K562 (cell line): ENCODE results near the gene HDAC5. TPM values are rescaled to one million over a fixed set of nuclear protein-coding genes. Genes with fewer than 3 reads are reported as not detected.

Source experiments
- CBX8 ChIP-seq: fragments of 200-600 bp; sonication (generic); IDR thresholded peaks from 2 replicates; pipeline ENCODE4 v1.6.1; 2012; ENCODE audit warnings: borderline replicate concordance, mixed run types, low read depth, mild to moderate bottlenecking, moderate library complexity, mixed read lengths, low read length, control low read depth, inconsistent platforms; ENCODE audit not compliant: poor library complexity, severe bottlenecking; ENCODE audit errors: extremely low read depth
- FOXA1 ChIP-seq: fragments of 450-650 bp; IDR thresholded peaks from 2 replicates; pipeline ENCODE4 v1.6.1; 2016; ENCODE audit warnings: mild to moderate bottlenecking, borderline replicate concordance
- KDM5B ChIP-seq: fragments of 200-600 bp; sonication (generic); IDR thresholded peaks from 2 replicates; pipeline ENCODE4 v1.6.1; 2012; ENCODE audit warnings: low read depth, mild to moderate bottlenecking, moderate library complexity, low read length, control low read depth, inconsistent platforms; ENCODE audit not compliant: insufficient replicate concordance
- KLF16 ChIP-seq: IDR thresholded peaks from 2 replicates; pipeline ENCODE4 v1.6.1; 2016; ENCODE audit warnings: antibody characterized with exemption
- L3MBTL2 ChIP-seq: fragments of 450-650 bp; IDR thresholded peaks from 2 replicates; pipeline ENCODE4 v1.6.1; 2016; ENCODE audit warnings: mild to moderate bottlenecking, moderate library complexity
- MEF2A ChIP-seq: IDR thresholded peaks from 2 replicates; pipeline ENCODE4 v1.6.1; 2011; ENCODE audit warnings: low read depth, mild to moderate bottlenecking, low read length, moderate library complexity; ENCODE audit not compliant: control insufficient read depth
- NFYB ChIP-seq: IDR thresholded peaks from 2 replicates; pipeline ENCODE4 v1.6.1; 2011; ENCODE audit warnings: mild to moderate bottlenecking, moderate library complexity; ENCODE audit not compliant: insufficient read length; ENCODE audit errors: extremely low read depth
- PCBP1 ChIP-seq: fragments of 200-400 bp; formaldehyde crosslinking; IDR thresholded peaks from 2 replicates; pipeline ENCODE4 v1.6.1; 2018; ENCODE audit warnings: mild to moderate bottlenecking, low read depth, low read length; ENCODE audit not compliant: poor library complexity, severe bottlenecking
- PTRF ChIP-seq: fragments of 450-650 bp; IDR thresholded peaks from 2 replicates; pipeline ENCODE4 v1.6.1; 2016; ENCODE audit warnings: mild to moderate bottlenecking, missing genetic modification characterization, missing compliant biosample characterization
- RBFOX2 ChIP-seq: fragments of 200-400 bp; formaldehyde crosslinking; IDR thresholded peaks from 2 replicates; pipeline ENCODE4 v1.6.1; 2017; ENCODE audit warnings: low read depth, mild to moderate bottlenecking, low read length, moderate library complexity
- SMAD4 ChIP-seq: fragments of 250-450 bp; sonication (Bioruptor Pico); conservative IDR thresholded peaks from 2 replicates; pipeline ENCODE4 v1.8.0; 2021; ENCODE audit warnings: inconsistent platforms, mild to moderate bottlenecking, moderate library complexity
- TBL1XR1 ChIP-seq, 2 experiments: IDR thresholded peaks; 2 replicates each; pipeline ENCODE4 v1.6.1; 2012; ENCODE audit warnings: improper control_type of control experiment in 2 of 2, low read length in 2 of 2, mild to moderate bottlenecking in 1 of 2
- TCF3 ChIP-seq: sonication (generic); formaldehyde crosslinking; IDR thresholded peaks from 2 replicates; pipeline ENCODE4 v1.4.0; 2020; ENCODE audit warnings: mild to moderate bottlenecking, missing genetic modification reagents
- XRCC5 ChIP-seq: fragments of 200-400 bp; formaldehyde crosslinking; IDR thresholded peaks from 2 replicates; pipeline ENCODE4 v1.6.1; 2017; ENCODE audit warnings: low read depth, mild to moderate bottlenecking, low read length
- ZNF699 ChIP-seq: fragments of 250-450 bp; sonication (Bioruptor Pico); IDR thresholded peaks from 2 replicates; pipeline ENCODE4 v1.8.0; 2021; ENCODE audit warnings: mild to moderate bottlenecking, moderate library complexity; ENCODE audit not compliant: insufficient replicate concordance
- polyA plus RNA-seq, 8 experiments: library from polyadenylated mRNA; depleted of rRNA in 4 of 8; stranded (reverse) in 5 of 8; unstranded in 3 of 8; fragments of >200 nt; fragmentation: Nextera tagmentation in 2 of 8; fragmentation: Illumina TruSeq in 1 of 8; extraction: Ambion mirVana in 2 of 8; extraction: Trizol in 1 of 8; gene quantifications; 2 replicates each; pipeline versions ENCODE4 v1.2.1 to v1.2.3, GENCODE V29; 2011 to 2014; ENCODE audit warnings: inconsistent platforms in 1 of 8, missing spikeins in 1 of 8
- total RNA-seq, 7 experiments: library from RNA; depleted of rRNA in 6 of 7; stranded (reverse); fragments of >200 nt in 6 of 7; fragmentation: Illumina TruSeq in 2 of 7; extraction: Trizol in 2 of 7; gene quantifications; 2 replicates each; pipeline versions ENCODE4 v1.2.1 to v1.2.3, GENCODE V29; 2011 to 2021; ENCODE audit warnings: low replicate concordance in 1 of 7
- TF ChIP-seq, protein P1 (sequence below), 2 experiments: fragments of 200-800 bp in 1 of 2; sonication (Bioruptor generic) in 1 of 2; sonication (generic) in 1 of 2; formaldehyde crosslinking in 1 of 2; IDR thresholded peaks in 1 of 2; conservative IDR thresholded peaks in 1 of 2; 2 replicates each; pipeline versions ENCODE4 v1.5.0 to v1.6.1; 2016 to 2020; ENCODE audit warnings: missing compliant biosample characterization in 1 of 2, missing genetic modification characterization in 1 of 2, missing genetic modification reagents in 1 of 2
- TF ChIP-seq, protein P2 (sequence below): fragments of 250-450 bp; sonication (Bioruptor Pico); IDR thresholded peaks from 2 replicates; pipeline ENCODE4 v1.8.0; 2021; ENCODE audit warnings: moderate library complexity, mild to moderate bottlenecking, inconsistent platforms
- TF ChIP-seq, protein P3 (sequence below), 2 experiments: fragments of 450-650 bp in 1 of 2; sonication (generic) in 1 of 2; formaldehyde crosslinking in 1 of 2; IDR thresholded peaks in 1 of 2; conservative IDR thresholded peaks in 1 of 2; 2 replicates each; pipeline versions ENCODE4 v1.6.1 to v1.8.1; 2016 to 2023; ENCODE audit warnings: mild to moderate bottlenecking in 2 of 2, moderate library complexity in 2 of 2, inconsistent platforms in 1 of 2, missing genetic modification reagents in 1 of 2

Gene HDAC5
- total and polyA plus RNA-seq, 9 of the 15 experiments (the other 6 are each of a cell fraction or from before 2014, with no cell fraction given): 0.45 to 26.2 (median 16.4) TPM

- TF ChIP-seq TBL1XR1 (IDR thresholded peaks at IDR 0.05; ENCODE audit: low read length in 2 of 2): peak in 1 of 2 experiments; percentile 89; a peak in 2 of 4 replicates
- peak; percentile 44; the same call in 1 of the 2 replicates for TF ChIP-seq TCF3 (CRISPR knock-in tag)
- peak; percentile 88 for TF ChIP-seq SMAD4 (CRISPR knock-in tag)
- TF ChIP-seq KLF16: 0 out of 2 replicates have a peak, but pooled peaks have one; percentile 57
- no peak for TF ChIP-seq PCBP1
- peak; percentile 68 for TF ChIP-seq RBFOX2
- peak; percentile 19 for TF ChIP-seq KDM5B
- no peak for TF ChIP-seq NFYB
- no peak for TF ChIP-seq PTRF (tag)
- TF ChIP-seq, protein P1, sequence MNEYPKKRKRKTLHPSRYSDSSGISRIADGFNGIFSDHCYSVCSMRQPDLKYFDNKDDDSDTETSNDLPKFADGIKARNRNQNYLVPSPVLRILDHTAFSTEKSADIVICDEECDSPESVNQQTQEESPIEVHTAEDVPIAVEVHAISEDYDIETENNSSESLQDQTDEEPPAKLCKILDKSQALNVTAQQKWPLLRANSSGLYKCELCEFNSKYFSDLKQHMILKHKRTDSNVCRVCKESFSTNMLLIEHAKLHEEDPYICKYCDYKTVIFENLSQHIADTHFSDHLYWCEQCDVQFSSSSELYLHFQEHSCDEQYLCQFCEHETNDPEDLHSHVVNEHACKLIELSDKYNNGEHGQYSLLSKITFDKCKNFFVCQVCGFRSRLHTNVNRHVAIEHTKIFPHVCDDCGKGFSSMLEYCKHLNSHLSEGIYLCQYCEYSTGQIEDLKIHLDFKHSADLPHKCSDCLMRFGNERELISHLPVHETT (CRISPR knock-in tag; conservative IDR thresholded peaks at IDR 0.05 in 1 of 2, IDR thresholded peaks at IDR 0.05 in 1 of 2): peak in 1 of 2 experiments; percentile 26; a peak in 1 of 4 replicates
- TF ChIP-seq L3MBTL2: no peak
- no peak for TF ChIP-seq FOXA1
- TF ChIP-seq MEF2A: peak; percentile 98
- TF ChIP-seq XRCC5: 0 out of 2 replicates have a peak, but pooled peaks have one; percentile 57
- TF ChIP-seq, protein P2, sequence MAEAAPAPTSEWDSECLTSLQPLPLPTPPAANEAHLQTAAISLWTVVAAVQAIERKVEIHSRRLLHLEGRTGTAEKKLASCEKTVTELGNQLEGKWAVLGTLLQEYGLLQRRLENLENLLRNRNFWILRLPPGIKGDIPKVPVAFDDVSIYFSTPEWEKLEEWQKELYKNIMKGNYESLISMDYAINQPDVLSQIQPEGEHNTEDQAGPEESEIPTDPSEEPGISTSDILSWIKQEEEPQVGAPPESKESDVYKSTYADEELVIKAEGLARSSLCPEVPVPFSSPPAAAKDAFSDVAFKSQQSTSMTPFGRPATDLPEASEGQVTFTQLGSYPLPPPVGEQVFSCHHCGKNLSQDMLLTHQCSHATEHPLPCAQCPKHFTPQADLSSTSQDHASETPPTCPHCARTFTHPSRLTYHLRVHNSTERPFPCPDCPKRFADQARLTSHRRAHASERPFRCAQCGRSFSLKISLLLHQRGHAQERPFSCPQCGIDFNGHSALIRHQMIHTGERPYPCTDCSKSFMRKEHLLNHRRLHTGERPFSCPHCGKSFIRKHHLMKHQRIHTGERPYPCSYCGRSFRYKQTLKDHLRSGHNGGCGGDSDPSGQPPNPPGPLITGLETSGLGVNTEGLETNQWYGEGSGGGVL (CRISPR knock-in tag): no peak
- no peak for TF ChIP-seq ZNF699 (CRISPR knock-in tag)
- TF ChIP-seq, protein P3, sequence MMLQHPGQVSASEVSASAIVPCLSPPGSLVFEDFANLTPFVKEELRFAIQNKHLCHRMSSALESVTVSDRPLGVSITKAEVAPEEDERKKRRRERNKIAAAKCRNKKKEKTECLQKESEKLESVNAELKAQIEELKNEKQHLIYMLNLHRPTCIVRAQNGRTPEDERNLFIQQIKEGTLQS (IDR thresholded peaks at IDR 0.05): no peak
- TF ChIP-seq, protein P3 (CRISPR knock-in tag; conservative IDR thresholded peaks at IDR 0.05): no peak
- TF ChIP-seq CBX8: no peak
Measured at GRCh38 chr17:44110823-44111633, 12.4 kb downstream of the HDAC5 start (continued).
